Fibroblast of upper back skin (primary cell): Measurements from ENCODE around the gene MED25.

Experiments
- DNase-seq: peaks from one replicate; pipeline ENCODE4 v3.0.0-alpha.2; 2013

MED25 gene

DNA sequence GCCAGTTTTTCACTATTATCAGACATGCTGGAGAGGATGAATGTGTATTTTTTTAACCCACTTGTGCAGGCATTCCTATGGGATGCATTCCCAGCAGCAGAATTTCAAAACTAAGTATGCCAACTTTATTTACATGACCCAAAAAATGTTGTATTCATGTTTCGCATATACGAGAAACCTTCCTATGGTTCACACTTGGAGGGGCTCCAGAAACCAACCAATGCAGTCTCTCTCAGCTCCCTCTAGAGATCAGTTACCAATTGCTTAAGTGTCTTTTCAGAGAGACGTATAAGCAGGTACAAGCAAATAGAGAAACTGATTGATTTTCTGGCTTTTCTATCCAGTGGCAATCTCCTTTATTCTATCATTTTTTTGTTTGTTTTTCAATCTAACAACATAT, 27.3 kb downstream of the MED25 start:
- no peak for DNase-seq

DNA sequence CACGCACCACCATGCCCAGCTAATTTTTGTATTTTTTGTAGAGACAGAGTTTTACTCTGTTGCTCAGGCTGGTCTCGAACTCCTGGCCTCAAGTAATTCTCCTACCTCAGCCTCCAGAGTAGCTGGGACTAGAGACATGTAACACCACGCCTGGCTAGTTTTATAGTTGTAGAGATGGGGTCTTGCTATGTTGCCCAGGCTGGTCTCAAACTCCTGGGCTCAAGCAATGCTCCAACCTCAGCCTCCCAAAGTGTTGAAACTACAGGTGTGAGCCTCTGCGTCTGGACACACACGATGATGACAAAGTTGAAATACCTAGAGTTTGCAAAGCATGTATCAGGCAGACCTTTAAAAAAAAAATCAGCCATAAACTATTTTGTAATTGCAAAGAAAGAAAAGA, 28.3 kb downstream of the MED25 start:
- no peak for DNase-seq

DNA sequence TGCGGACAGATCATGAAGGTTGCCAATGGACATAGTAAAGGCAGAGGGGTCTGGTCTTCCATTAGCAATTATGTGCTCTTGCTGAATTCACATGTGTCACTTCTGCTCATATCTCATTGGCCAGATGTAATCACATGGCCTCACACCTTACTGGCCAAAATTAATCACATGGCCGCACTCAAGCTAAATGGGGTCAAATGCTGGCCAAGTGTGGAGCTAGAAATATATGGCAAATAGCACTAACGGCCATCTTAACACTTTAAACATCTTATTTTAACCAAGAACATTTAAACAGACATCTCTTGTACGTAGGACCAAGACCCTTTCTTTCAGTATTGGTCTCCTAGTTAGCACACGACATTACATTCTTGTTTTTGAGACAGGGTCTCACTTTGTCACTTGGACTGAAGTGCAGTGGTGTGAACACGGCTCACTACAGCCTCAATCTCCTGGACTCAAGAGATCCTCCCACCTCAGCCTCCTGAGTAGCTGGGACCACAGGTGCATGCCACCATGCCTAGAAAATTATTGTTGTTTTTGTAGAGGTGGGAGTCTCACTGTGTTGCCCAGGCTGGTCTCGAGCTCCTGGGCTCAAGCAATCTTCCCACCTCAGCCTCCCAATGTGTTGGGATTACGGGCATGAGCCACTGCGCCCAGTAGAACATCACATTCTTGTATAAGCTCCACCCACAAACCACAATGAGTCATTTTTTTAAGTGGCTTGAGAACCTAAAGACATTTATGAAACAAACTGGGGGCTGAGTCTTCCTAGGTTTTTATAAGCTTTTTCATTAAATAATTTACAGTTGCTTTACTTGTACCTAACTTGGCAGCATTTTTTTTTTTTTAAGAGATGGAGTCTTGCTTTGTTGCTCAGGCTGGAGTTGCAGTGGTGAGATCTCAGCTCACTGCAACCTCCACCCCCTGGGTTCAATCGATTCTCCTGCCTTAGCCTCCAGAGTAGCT, 29.9 kb downstream of the MED25 start:
- DNase-seq = peak; percentile 78

DNA sequence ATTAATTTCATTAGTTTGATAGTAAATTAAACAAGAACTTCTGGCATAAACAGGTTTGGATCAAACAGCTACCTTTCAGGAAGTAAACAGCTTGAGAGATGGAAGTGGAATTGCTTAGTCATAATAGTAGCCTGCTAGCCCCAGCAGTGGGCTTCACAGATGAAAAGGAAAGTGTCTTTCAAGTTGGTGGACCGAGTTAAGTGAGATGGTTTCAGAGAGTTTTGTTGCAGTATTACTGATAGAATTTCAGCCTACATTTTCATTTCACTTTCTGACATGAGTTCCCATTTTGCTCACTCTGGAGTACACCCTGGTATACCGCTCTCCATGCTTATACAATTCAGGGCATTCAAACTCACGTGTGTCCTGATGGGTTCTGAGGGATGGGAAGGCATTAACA, 30.8 kb downstream of the MED25 start:
- DNase-seq = no peak

DNA sequence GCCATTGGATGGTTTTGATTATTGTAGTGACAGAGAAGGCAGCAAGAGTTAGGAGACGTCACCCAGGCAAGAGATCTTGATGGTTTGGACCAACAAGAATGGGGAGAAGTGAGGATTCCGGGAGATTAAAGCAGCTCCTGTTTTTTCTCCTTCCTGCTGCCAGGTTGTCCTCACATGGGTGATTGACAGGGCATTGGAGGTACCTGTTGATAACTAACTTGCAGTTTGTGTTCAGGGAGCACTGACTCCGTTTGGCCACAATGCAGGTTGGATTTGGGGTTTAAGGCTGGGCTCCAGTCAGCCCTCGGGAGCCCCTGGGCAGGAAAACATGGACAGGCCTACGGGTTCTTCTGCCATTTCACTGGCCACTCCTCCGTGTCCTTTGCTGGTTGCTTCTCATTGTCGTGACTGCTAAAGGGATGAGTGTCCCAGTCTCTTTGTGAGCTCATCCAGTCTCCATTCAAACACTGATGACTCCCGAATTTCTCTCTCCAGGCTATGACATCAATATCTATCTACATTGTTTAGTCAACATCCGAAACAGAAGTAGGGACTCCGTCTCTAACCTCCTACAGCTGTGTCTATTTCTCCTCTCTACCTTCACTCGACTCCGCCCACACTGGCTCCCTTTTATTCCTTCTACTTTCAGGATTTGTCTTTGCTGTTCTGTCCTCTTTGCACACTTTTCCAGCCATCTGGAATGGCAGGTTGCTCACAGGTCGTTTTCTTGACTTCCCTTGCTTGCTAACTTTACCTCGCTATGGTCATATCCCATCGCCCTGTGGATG, 31.5 kb downstream of the MED25 start:
- no peak for DNase-seq

DNA sequence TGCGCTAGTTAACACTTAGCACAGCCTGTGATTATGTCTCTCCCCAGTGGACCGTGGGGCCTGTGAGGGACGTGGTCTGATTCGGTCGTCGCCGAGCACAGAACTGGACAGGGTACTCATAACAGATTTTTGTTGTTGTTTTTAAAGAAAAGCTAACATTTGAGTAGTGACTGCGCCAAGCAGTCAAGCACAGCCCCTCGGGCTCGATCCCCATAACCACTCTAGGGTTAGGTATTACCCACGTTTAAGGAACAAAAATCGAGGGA, 32.1 kb downstream of the MED25 start:
- DNase-seq = no peak

DNA sequence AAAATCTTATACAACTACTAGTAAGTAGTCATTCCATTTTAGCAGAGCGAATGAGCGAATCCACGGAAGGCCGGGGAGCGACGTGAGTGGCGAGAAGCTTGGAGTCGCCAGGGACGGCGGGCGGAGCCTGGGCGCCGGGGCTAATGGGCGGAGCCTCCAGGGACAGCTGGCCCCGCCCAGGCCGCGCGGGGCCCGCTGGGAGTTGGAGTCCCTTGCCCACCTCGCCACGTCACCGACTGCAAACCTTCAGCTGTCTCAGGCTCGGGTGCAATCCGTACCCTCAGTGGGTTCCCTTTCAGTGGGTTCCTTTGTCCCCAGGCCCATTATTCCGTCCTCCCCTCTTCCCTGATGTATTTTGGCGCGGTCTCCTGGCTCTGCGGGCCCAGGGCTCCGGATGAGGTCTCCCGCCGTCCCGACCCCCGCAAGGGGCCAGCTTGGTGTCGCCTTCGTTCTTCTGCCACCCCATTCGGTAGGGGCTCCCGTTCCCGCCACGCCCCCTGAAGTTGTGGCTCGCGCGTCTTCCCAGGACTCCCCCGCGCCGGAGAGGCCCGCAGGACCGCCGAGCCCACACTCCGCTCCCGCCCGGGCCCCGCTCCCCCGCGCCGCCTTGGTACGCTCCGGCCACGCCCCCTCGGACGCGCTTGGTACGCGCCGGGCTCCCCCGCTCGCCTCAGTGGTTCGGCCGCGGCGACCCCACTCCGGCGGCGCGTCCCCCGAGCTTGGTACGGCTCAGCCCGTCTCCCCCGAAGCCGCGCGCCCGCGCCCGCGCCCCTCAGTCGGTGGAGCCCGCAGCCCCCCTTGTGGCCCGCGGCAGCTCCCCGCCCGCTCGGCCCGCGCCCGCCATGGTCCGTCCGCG, 32.6 kb downstream of the MED25 start, which contains the start of gene PTOV1:
Gene PTOV1, plus strand, starts transcription at position 673 of the 856 bp plus-strand sequence.
- peak; percentile 92 for DNase-seq

DNA sequence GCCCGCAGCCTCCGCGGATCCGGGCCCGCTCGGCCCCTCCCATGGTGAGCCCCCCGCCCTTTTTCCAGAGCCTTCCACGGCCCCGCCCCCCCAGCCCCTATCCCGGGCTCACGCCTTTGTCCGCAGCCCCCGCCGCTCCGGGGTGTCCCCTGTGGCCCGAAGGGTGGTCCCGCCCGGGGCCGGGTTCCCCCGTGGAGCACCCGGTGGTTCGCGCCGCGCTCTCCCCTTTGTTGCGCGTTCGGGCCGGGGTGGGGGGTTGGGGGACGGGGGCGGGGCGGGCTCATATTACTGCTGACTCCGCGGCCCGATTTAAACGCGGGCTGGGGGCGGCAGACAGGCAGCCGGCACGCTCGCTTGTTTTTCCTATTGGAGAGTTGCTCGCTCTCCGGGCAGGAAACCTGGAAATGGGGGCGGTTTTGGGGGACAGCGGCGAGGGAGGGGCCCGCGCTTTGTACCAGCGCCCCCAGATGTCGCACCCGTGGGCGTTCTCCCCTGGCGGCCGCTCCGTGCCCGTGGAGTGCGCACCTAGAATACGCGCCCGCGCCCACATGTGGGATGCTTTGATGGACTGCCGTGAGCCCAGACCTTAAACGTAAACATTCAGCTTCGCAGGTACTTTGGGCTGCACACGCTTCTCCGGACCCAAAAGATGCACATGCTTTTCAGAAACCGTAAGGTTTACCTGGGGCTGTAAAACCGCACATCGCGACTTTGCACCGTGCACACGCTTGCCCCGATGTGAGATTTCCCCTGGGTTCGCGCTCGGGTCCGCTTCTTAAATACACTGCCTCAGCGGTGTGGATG, 33.6 kb downstream of the MED25 start:
- DNase-seq = peak; percentile 38

DNA sequence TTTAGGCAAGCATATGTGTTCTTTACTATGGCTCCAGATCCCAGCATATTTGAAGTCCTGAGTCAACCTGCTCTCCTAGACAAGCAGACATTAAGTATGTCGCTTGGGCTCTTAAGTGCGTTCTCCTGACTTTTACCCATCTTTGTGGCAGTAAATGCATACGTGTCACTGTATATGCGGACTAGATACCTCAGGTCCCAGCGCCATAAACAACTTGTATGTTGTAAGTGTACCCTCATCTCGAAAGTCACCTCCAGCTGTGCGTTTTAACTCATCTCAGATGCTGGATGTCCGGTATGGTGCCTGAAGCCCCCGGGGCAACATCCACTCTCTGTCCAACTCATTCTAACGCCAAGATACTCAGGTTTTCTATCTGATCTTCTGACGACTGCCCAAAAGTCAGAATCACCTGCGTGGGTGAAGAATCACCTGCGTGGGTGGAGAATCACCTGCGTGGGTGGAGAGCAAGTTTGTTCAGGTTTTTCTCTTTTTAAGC, 34.6 kb downstream of the MED25 start:
- DNase-seq = peak; percentile 18

DNA sequence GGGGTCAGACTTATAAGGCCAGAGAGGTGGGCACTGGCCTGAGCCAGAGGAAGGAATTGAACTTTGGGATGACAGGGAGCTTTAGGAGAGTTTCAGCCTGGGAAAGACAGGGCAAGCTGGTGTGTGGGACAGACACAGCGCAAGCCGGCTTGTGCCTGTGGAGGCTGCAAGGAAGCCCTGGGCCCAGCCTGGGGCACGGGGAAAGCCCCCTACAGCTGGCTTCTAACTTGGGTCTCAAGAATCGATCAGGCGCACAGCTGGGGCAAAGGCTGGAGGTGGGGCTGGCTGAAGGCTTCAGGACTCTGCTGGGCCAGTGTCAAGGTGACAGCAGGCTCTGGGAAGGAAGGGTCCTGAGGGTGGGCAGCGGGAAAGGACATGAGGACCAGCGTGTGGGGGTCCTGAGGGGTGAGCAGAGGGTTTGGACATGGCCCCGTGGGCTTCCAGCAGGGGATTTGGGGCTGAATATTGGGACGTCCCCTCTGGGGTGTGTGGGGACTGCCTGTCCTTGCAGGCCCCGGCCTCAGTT, 35.8 kb downstream of the MED25 start:
- DNase-seq = no peak

DNA sequence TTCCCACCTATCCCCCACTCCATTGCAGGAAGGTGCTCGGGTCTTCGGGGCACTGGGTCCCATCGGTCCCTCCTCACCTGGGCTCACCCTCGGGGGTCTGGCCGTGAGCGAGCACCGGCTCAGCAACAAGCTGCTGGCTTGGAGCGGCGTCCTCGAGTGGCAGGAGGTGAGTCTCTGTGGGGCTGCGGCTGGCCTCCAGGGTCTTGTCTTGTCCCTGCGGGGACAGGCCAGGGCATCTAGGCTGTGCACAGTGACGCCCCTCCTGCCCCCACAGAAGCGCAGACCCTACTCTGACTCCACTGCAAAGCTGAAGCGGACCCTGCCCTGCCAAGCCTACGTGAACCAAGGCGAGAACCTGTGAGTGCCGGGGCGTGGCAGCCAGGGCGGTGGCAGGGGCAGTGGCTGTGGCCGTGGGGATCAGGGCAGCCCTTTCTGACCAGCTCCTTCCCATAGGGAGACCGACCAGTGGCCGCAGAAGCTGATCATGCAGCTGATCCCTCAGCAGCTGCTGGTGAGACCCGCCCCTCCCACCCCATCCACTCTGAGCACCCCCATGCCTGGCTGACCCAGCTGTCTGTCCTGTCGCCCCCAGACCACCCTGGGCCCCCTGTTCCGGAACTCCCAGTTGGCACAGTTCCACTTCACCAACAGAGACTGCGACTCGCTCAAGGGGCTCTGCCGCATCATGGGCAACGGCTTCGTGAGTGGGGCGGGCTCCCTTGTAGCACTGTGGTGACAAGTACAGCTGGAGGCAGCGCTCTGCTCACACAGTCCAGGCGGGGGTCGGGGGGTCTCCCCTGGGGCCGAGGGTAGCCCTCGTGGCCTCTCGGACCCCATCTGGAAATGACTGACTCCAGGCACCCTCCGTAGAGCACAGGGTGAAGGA, 36.5 kb downstream of the MED25 start:
- DNase-seq = no peak

DNA sequence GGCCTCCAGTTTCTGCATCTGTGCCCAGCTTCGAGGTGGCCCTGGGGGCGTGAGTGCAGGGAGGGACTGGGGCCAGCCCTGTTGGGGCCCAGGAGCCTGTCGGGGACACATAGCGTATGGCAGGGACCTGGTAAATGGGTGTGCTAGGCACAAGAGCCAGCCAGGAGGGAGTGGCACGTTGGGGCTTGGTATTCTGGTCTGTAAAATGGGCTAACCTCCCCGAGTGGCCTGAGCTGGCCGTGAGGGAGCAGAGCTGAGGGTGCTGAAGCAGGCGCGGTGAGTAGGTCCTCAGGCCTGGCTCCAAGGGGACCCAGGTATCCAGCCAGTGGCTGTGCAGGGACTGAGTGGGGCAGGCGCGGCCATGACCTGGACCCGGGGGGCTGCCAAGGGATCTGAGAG, 37.2 kb downstream of the MED25 start:
- no peak for DNase-seq

DNA sequence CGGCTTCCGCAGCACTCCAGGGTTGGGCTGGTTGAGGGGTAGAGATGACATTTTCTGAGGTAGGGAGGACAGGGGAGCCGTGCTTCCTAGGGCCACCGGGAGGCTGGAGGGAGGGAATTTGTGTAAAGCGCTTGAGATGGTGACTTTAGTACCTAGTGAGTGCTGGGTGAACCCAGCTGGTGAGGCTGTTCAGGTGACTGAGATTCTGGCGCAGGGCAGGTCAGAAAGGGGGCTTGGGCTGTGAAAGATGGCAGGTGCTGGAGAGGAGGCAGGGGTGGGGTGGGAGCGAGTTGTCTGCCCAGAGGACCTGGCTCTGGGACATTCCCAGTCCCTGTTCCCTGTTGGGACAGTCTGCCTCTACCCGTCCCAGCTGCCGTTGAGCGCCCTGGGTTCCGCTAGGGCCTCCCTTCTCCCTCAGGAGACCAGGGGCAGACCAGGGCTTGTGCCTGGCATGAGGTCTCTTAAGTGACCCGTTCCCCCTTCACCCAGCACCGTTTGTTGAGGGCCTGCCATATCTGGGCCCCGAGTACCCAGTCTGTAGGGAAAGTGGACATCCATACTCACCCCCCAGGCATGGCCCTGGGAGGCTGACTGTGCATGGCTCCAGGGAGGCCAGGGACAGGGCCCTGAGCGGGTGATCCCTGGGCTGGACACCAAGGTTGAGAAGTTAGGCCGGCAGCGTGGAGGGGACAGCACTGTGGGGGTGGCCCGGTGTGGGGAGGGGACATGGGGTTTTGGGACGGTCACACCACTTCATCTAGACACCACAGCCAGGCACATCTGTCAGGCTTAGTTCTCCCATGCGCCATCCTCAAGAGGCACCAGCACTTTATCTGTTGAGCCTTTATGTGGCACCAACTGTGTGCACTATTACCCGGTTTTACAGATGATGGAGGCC, 37.8 kb downstream of the MED25 start:
- DNase-seq = no peak

DNA sequence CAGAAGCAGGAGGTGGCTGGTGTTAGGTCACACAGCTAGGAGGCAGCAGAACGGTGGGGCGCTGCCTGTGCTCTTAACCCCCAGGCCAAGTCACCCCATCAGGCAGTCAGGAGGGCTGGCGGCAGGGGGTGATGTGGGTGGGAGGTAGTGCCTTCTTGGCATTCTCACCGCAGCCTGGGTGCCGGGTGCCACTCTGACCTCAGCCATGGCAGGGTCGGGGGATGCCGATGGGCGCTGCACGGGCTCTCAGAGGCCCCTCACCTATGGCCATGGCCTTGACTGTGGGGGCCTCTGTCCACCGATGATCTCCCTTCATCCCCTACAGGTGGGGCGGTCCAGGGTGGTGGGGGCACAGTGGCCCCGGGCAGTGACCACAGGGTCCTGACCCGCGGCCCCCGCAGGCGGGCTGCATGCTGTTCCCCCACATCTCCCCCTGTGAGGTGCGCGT, 38.5 kb downstream of the MED25 start:
- no peak for DNase-seq

DNA sequence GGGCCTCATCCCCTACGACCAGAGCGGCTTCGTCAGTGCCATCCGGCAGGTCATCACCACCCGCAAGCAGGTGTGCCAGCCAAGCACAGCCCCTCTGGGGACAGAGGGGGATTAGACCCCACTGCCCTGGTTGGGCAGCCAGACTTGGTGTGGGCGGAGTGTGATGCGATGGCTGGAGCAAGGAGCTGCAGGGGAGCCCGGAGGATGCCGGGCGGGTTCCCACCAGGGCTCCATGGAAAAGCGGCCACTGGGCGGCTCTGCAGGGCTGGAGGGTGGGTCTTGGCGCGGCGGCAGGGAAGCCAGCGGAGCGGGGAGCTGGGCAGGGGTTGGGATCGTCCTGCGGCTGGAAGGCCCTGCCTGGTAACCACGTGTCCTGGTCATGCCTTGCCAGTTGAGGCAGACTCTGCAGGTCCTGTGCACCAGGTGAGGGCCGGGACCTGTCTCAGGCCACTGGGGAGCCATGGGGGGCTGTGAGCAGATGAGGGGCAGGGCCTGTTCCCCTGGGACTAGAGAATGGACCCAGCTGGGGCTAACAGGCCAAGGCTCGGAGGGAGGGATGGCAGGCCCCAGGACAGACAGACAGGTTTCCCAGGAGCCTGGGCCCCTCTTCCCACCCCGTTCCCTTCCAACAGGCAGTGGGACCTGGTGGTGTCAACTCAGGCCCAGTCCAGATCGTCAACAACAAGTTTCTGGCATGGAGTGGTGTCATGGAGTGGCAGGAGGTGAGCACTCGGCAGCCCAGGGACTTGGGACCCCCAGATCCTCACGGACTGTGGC, 39.2 kb downstream of the MED25 start:
- DNase-seq = no peak

DNA sequence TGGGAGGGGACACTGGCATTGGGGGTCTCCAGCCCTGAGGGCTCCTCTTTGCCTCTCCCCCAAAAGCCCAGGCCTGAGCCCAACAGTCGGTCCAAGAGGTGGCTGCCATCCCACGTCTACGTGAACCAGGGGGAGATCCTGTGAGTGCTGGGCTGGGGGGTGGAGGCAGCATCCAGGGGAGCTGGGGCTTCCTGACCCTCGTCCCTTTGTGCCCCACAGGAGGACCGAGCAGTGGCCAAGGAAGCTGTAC, 39.7 kb downstream of the MED25 start:
- DNase-seq = no peak

DNA sequence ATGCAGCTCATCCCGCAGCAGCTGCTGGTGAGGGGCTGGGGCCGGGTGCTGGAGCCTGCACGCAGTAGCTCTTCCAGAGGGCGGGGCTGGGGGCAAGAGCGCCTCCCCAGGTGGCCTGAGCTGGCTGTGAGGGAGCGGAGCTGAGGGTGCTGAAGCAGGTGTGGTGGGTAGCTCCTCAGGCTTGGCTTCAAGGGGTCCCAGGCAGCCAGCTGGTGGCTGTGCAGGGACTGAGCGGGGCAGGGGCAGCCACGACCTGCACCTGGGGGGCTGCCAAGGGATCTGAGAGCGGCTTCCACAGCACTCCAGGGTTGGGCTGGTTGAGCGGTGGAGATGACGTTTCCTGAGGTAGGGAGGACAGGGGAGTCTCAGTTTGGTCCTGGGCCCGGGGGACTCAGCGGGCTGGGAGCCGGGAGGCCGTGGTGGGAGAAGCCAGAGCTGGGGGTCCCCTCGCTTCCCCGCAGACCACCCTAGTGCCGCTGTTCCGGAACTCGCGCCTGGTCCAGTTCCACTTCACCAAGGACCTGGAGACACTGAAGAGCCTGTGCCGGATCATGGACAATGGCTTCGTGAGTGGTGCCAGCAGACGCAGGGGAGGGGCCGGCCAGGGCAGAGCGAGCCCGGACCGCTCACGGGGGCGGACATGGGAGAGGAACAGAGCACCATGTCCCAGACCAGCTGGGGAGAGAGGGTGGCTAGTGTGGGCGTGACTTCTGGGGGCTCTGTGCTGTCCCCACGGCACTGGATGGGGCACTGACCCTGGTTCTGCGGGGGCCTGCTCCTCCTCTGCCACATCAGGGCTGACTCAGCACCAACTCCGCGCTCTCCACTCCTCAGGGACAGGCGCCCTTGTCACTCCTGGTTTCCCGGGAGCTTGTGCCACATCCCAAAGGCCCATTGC, 40.2 kb downstream of the MED25 start:
- DNase-seq = no peak
